H1 (cell line): ENCODE measurements around the gene MPST. TPM values are rescaled to one million over a fixed set of nuclear protein-coding genes. Genes with fewer than 3 reads are reported as not detected.

Experiments used
- CTCF ChIA-PET: fragments of 300-600 bp; sonication (Branson Sonifier 250); formaldehyde crosslinking; loops from one replicate; lab custom pipeline; 2021; ENCODE audit not compliant: partially characterized antibody; lab: Charles Lee
- POLR2A ChIA-PET: fragments of 300-600 bp; sonication (Branson Sonifier 250); formaldehyde crosslinking; loops from one replicate; lab custom pipeline; 2021; ENCODE audit warnings: inconsistent platforms; ENCODE audit not compliant: partially characterized antibody; lab: Charles Lee
- DNase-seq, 2 experiments: peaks; one replicate each; pipeline versions ENCODE4 v3.0.0 to v3.0.0-alpha.2; 2010 to 2022; ENCODE audit warnings: low spot score in 2 of 2, low read depth in 1 of 2, mixed read lengths in 1 of 2
- FAIRE-seq: peaks from 2 replicates; lab custom pipeline; 2011; peaks lifted over from hg19 to GRCh38; lab: Jason Lieb, UNC
- H2AFZ ChIP-seq: 2 replicates; pipeline ENCODE4 v1.8.1; 2012; ENCODE audit warnings: low read length, inconsistent platforms
- H2AK5ac ChIP-seq: 2 replicates; pipeline ENCODE4 v1.6.1; 2013; ENCODE audit warnings: low read depth, low read length
- H2BK120ac ChIP-seq: replicated peaks from 2 replicates; pipeline ENCODE3; 2013; ENCODE audit warnings: low read depth, low read length, inconsistent platforms
- H2BK12ac ChIP-seq: 2 replicates; pipeline ENCODE4 v1.6.1; 2013; ENCODE audit warnings: low read depth, low read length
- H2BK15ac ChIP-seq: 2 replicates; pipeline ENCODE4 v1.6.1; 2013; ENCODE audit warnings: low read length
- H2BK20ac ChIP-seq: 2 replicates; pipeline ENCODE4 v1.6.1; 2013; ENCODE audit warnings: low read length
- H2BK5ac ChIP-seq: 2 replicates; pipeline ENCODE4 v1.6.1; 2013; ENCODE audit warnings: low read depth, low read length
- H3K14ac ChIP-seq: 2 replicates; pipeline ENCODE4 v1.6.1; 2013; ENCODE audit warnings: inconsistent platforms; ENCODE audit not compliant: insufficient read length
- H3K18ac ChIP-seq: 2 replicates; pipeline ENCODE4 v1.6.1; 2013; ENCODE audit warnings: low read length; ENCODE audit errors: extremely low read depth
- H3K23ac ChIP-seq: 2 replicates; pipeline ENCODE4 v1.6.1; 2013; ENCODE audit warnings: inconsistent platforms; ENCODE audit not compliant: insufficient read length
- H3K23me2 ChIP-seq: 2 replicates; pipeline ENCODE4 v1.6.1; 2013; ENCODE audit warnings: low read depth, low read length
- H3K27ac ChIP-seq: 2 replicates; pipeline ENCODE4 v1.6.1; 2011; ENCODE audit warnings: low read depth, low read length, inconsistent platforms
- H3K27me3 ChIP-seq, 4 experiments: replicated peaks in 1 of 4; 1 replicate in 1 of 4; 2 replicates in 3 of 4; pipeline versions ENCODE4 v1.6.1 to v1.8.1; 2011 to 2013; ENCODE audit warnings: low read length in 3 of 4, mild to moderate bottlenecking in 3 of 4, inconsistent platforms in 2 of 4, mixed read lengths in 2 of 4, moderate library complexity in 1 of 4; ENCODE audit not compliant: control insufficient read depth in 3 of 4, insufficient read depth in 3 of 4; ENCODE audit errors: extremely low read depth in 1 of 4
- H3K36me3 ChIP-seq, 4 experiments: 2 replicates each; pipeline versions ENCODE4 v1.6.1 to v1.8.1; 2011 to 2013; ENCODE audit warnings: mild to moderate bottlenecking in 4 of 4, low read length in 3 of 4, moderate library complexity in 2 of 4, control low read depth in 1 of 4, inconsistent platforms in 1 of 4; ENCODE audit not compliant: insufficient read depth in 4 of 4, control insufficient read depth in 2 of 4
- H3K4ac ChIP-seq: replicated peaks from 2 replicates; pipeline ENCODE3; 2013; ENCODE audit warnings: low read length, low read depth, mixed read lengths, inconsistent platforms; ENCODE audit not compliant: insufficient read length
- H3K4me1 ChIP-seq, 4 experiments: replicated peaks in 1 of 4; 1 replicate in 1 of 4; 2 replicates in 3 of 4; pipeline versions ENCODE4 v1.6.1 to v1.8.1; 2011 to 2013; ENCODE audit warnings: low read length in 3 of 4, inconsistent platforms in 2 of 4, mixed read lengths in 1 of 4; ENCODE audit not compliant: insufficient read depth in 4 of 4, control insufficient read depth in 3 of 4
- H3K4me2 ChIP-seq, 2 experiments: 2 replicates each; pipeline versions ENCODE4 v1.6.1 to v1.8.1; 2011 to 2013; ENCODE audit warnings: low read depth in 2 of 2, low read length in 2 of 2, control low read depth in 1 of 2, inconsistent platforms in 1 of 2, mild to moderate bottlenecking in 1 of 2; ENCODE audit not compliant: insufficient read depth in 1 of 2
- H3K4me3 ChIP-seq, 4 experiments: fragments of 200-600, 300-600 bp in 1 of 4; sonication (generic), shearing (Covaris generic), sonication (Bioruptor Twin) in 1 of 4; 2 replicates each; pipeline versions ENCODE4 v1.5.1 to v1.8.1; 2011 to 2016; ENCODE audit warnings: low read length in 4 of 4, low read depth in 3 of 4, control low read depth in 2 of 4, inconsistent platforms in 2 of 4, mild to moderate bottlenecking in 2 of 4, mixed read lengths in 1 of 4, moderate library complexity in 1 of 4; ENCODE audit not compliant: insufficient read depth in 2 of 4; ENCODE audit errors: extremely low read depth in 1 of 4
- H3K56ac ChIP-seq: replicated peaks from 2 replicates; pipeline ENCODE3; 2013; ENCODE audit warnings: low read depth, mild to moderate bottlenecking, mixed read lengths, low read length, inconsistent platforms; ENCODE audit not compliant: insufficient read length
- H3K79me1 ChIP-seq: 2 replicates; pipeline ENCODE4 v1.6.1; 2013; ENCODE audit warnings: low read depth, low read length, control low read depth
- H3K79me2 ChIP-seq, 2 experiments: 2 replicates each; pipeline versions ENCODE4 v1.6.1 to v1.8.1; 2012 to 2013; ENCODE audit warnings: low read length in 2 of 2, mild to moderate bottlenecking in 2 of 2, inconsistent platforms in 1 of 2; ENCODE audit not compliant: insufficient read depth in 2 of 2, control insufficient read depth in 1 of 2
- H3K9ac ChIP-seq, 4 experiments: replicated peaks in 1 of 4; 1 replicate in 1 of 4; 2 replicates in 3 of 4; pipeline versions ENCODE4 v1.6.1 to v1.8.1; 2011 to 2013; ENCODE audit warnings: low read depth in 3 of 4, low read length in 3 of 4, control low read depth in 2 of 4, mild to moderate bottlenecking in 2 of 4, moderate library complexity in 2 of 4, inconsistent platforms in 1 of 4; ENCODE audit errors: extremely low read depth in 1 of 4
- H3K9me3 ChIP-seq, 2 experiments: 2 replicates each; pipeline versions ENCODE4 v1.6.1 to v1.8.1; 2012 to 2013; ENCODE audit warnings: mild to moderate bottlenecking in 2 of 2, moderate library complexity in 2 of 2, control low read depth in 1 of 2, inconsistent platforms in 1 of 2, low read depth in 1 of 2, low read length in 1 of 2, mixed read lengths in 1 of 2; ENCODE audit not compliant: insufficient read depth in 2 of 2
- H4K20me1 ChIP-seq, 2 experiments: replicated peaks in 1 of 2; 2 replicates each; pipeline versions ENCODE3 to v1.8.1; 2011 to 2013; ENCODE audit warnings: inconsistent platforms in 2 of 2, low read length in 2 of 2, mild to moderate bottlenecking in 1 of 2; ENCODE audit not compliant: insufficient read depth in 2 of 2, control insufficient read depth in 1 of 2
- H4K5ac ChIP-seq: 2 replicates; pipeline ENCODE4 v1.6.1; 2013; ENCODE audit warnings: low read length, low read depth, mixed read lengths, inconsistent platforms; ENCODE audit not compliant: insufficient read length
- H4K8ac ChIP-seq: 2 replicates; pipeline ENCODE4 v1.8.0; 2013; ENCODE audit warnings: mild to moderate bottlenecking, moderate library complexity, low read length, inconsistent platforms; ENCODE audit not compliant: insufficient read depth; ENCODE audit errors: extremely low read depth
- H4K91ac ChIP-seq: replicated peaks from 2 replicates; pipeline ENCODE3; 2013; ENCODE audit warnings: low read length, mixed read lengths, inconsistent platforms; ENCODE audit not compliant: insufficient read length
- CBX5 ChIP-seq: fragments of 300-800, 300-1000 bp; sonication (generic); IDR thresholded peaks from 2 replicates; pipeline ENCODE4 v1.7.1; 2016; ENCODE audit warnings: antibody characterized with exemption, low read length, low read depth
- CHD1 ChIP-seq: IDR thresholded peaks from 2 replicates; pipeline ENCODE4 v1.6.1; 2012; ENCODE audit warnings: low read depth, low read length, improper control_type of control experiment
- MAFK ChIP-seq: IDR thresholded peaks from 2 replicates; pipeline ENCODE4 v1.6.1; 2012; ENCODE audit warnings: low read depth, mild to moderate bottlenecking, improper control_type of control experiment, low read length
- RBBP5 ChIP-seq: IDR thresholded peaks from 2 replicates; pipeline ENCODE4 v1.7.1; 2012; ENCODE audit warnings: low read depth, mild to moderate bottlenecking, inconsistent platforms, low read length, moderate library complexity, borderline replicate concordance
- SIN3A ChIP-seq, 2 experiments: IDR thresholded peaks in 1 of 2; conservative IDR thresholded peaks in 1 of 2; 2 replicates each; pipeline ENCODE4 v1.6.1; 2011 to 2012; ENCODE audit warnings: low read length in 2 of 2, improper control_type of control experiment in 1 of 2, low read depth in 1 of 2, mild to moderate bottlenecking in 1 of 2
- TAF1 ChIP-seq: IDR thresholded peaks from 2 replicates; pipeline ENCODE4 v1.6.1; 2011; ENCODE audit warnings: mild to moderate bottlenecking, low read depth, low read length
- TCF12 ChIP-seq: IDR thresholded peaks from 2 replicates; pipeline ENCODE4 v1.6.1; 2011; ENCODE audit warnings: low read depth, mild to moderate bottlenecking, low read length
- TEAD4 ChIP-seq: IDR thresholded peaks from 2 replicates; pipeline ENCODE4 v1.6.1; 2012; ENCODE audit warnings: low read depth, low read length, inconsistent platforms, mixed read lengths
- WGBS, 2 experiments: shearing (Covaris generic) in 1 of 2; methylation state at CpG; one replicate each; pipeline versions ENCODE4 v1.1.6 to v1.1.7; 2013 to 2015; ENCODE audit warnings: low lambda C conversion rate in 2 of 2, mixed read lengths in 2 of 2, inconsistent platforms in 1 of 2, low coverage in 1 of 2, missing lambda C conversion rate in 1 of 2; ENCODE audit not compliant: insufficient replicate concordance in 2 of 2, insufficient coverage in 1 of 2, insufficient read length in 1 of 2; ENCODE audit errors: extremely low coverage in 1 of 2, missing lambda C conversion rate in 1 of 2; 5-methylcytosine and 5-hydroxymethylcytosine counted together
- polyA plus RNA-seq, 7 experiments: library from polyadenylated mRNA; depleted of rRNA in 3 of 7; stranded (reverse) in 5 of 7; unstranded in 2 of 7; fragments of >200 nt in 5 of 7; fragments of 200-250 nt in 2 of 7; gene quantifications; 1 replicate in 5 of 7; 2 replicates in 1 of 7; 4 replicates in 1 of 7; pipeline versions ENCODE4 v1.2.1 to v1.2.3, GENCODE V29; 2011 to 2013; ENCODE audit warnings: missing spikeins in 2 of 7, mixed read lengths in 2 of 7
- total RNA-seq: library from RNA; stranded (reverse); fragmentation: NEBNext Ultra II Directional; extraction: Animal tissue kit (Norgen Biotek cat#: 25700); gene quantifications from 2 replicates; pipeline ENCODE4 v1.2.1, GENCODE V29; 2021

Gene MPST
- total and polyA plus RNA-seq, 2 of the 8 experiments (the other 6 are each of a cell fraction or from before 2014, with no cell fraction given), result 86.0 to 124 TPM

DNA sequence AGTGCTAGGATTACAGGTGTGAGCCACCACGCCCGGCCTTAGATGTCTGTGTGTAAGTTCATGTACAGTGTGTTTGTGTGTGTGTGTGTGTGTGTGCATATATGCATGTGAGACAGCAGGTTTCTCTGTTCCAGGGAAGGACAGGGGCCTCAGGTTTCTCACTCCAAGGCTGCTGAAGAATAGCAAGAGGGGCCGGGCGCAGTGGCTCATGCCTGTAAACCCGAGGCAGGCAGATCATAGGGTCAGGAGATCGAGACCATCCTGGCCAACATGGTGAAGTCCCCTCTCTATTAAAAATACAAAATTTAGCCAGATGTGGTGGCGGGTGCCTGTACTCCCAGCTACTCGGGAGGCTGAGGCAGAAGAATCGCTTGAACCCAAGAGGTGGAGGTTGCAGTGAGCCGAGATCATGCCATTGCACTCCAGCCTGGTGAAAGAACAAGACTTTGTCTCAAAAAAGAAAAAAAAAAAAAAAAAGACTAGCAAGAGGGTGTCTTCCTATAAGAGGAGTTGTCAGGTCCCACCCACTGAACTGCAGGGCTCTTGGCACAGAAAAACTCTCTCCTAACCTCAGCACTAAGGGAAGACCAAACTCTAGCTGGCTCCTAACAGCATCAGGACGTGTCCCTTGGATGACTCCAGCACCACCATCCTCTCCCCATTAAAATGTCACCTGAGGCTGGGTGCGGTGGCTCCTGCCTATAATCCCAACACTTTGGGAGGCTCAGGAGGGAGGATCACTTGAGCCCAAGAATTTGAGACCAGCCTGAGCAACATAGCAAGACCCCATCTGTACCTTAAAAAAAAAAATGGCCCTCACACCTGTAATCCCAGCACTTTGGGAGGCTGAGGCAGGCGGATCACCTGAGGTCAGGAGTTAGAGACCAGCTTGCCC, 40.3 kb upstream of the MPST start:
- H3K4me1 ChIP-seq, result no peaks in the 10 kb centered on the region; a peak in 1 of 7 replicates
- H2AFZ ChIP-seq, result no peak overlapping the region
- no peak overlapping the region for H3K56ac ChIP-seq
- no peak overlapping the region for H3K4ac ChIP-seq
- DNase-seq, result no peak
- no peaks in the 10 kb centered on the region; a peak in 2 of 7 replicates for H3K27me3 ChIP-seq
- no peak overlapping the region for H2AK5ac ChIP-seq
- no peaks in the 10 kb centered on the region for H3K9me3 ChIP-seq
- no peak overlapping the region for H3K23ac ChIP-seq
- no peaks in the 10 kb centered on the region for H3K36me3 ChIP-seq
- H3K27ac ChIP-seq, result no peak overlapping the region
- no peak overlapping the region for H3K4me3 ChIP-seq
- H3K18ac ChIP-seq, result no peak overlapping the region
- POLR2A ChIA-PET, result interaction anchor here (0.6 kb wide), 1 partner anchor 796 kb away, joined by 3 read pairs; no protein-coding TSS in a partner anchor
- no peak for TF ChIP-seq RBBP5
- TF ChIP-seq SIN3A (conservative IDR thresholded peaks at IDR 0.05 in 1 of 2, IDR thresholded peaks at IDR 0.05 in 1 of 2; ENCODE audit: low read depth in 1 of 2, low read length in 2 of 2), result no peak
- TF ChIP-seq MAFK, result no peak
- TF ChIP-seq TCF12, result no peak
- TF ChIP-seq CBX5, result no peak
- TF ChIP-seq TEAD4, result no peak
- TF ChIP-seq TAF1, result no peak
- TF ChIP-seq CHD1, result no peak
- TF ChIP-seq, all 59 proteins: peak for 0
- H2BK120ac ChIP-seq, result no peak overlapping the region
- no peak overlapping the region for H3K14ac ChIP-seq
- no peaks in the 10 kb centered on the region for H3K79me2 ChIP-seq
- H4K91ac ChIP-seq, result no peak overlapping the region
- H2BK20ac ChIP-seq, result no peak overlapping the region
- H4K20me1 ChIP-seq, result no peaks in the 10 kb centered on the region
- no peak overlapping the region for H3K9ac ChIP-seq
- no peak for FAIRE-seq
- H2BK12ac ChIP-seq, result no peak overlapping the region
- CTCF ChIA-PET, result interaction anchor here (0.6 to 11.4 kb wide), 16 partner anchors 9 to 443 kb away, joined by 3 to 96 read pairs (median 4); partner anchors contain the start of gene NCF4
- H4K8ac ChIP-seq, result no peak overlapping the region
- H2BK5ac ChIP-seq, result no peak overlapping the region
- no peak overlapping the region for H3K4me2 ChIP-seq
- H3K23me2 ChIP-seq, result no peaks in the 10 kb centered on the region
- WGBS, 2 experiments, result 91% methylated on average over 12 of the region's 13 CpGs; no CpG with 5 or more reads in 1 of the 2 experiments
- H3K79me1 ChIP-seq, result no peaks in the 10 kb centered on the region
- no peak overlapping the region for H4K5ac ChIP-seq
- no peak overlapping the region for H2BK15ac ChIP-seq
